ENCODE measurements around the gene RHEBL1.

DNA sequence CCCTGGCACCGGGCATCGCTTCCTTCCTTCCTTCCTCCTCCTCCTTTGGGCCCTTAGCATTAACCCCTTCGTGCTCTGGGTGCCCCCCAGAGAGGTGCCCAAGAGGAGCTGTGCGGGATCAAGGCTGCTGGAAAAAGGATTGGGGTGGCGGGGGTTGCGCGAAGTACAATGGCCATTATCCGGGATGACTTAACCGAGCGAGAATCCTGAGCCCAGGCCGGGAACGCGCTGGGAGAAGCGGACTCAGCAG is 22.0 kb upstream of the RHEBL1 start:
- TF ChIP-seq SIN3A (IDR thresholded peaks at IDR 0.05; ENCODE audit: borderline replicate concordance, insufficient read depth, low read length) (no peak), TAF1 (IDR thresholded peaks at IDR 0.05; ENCODE audit: borderline replicate concordance, insufficient read depth, low read length) (no peak), POLR2AphosphoS5 (IDR thresholded peaks at IDR 0.05; ENCODE audit: low read depth, low read length) (no peak), FOXP2 (optimal IDR thresholded peaks at IDR 0.05; ENCODE audit: borderline replicate concordance, extremely low read depth, extremely low read length, insufficient read depth) (no peak)
- TF ChIP-seq, protein P1, sequence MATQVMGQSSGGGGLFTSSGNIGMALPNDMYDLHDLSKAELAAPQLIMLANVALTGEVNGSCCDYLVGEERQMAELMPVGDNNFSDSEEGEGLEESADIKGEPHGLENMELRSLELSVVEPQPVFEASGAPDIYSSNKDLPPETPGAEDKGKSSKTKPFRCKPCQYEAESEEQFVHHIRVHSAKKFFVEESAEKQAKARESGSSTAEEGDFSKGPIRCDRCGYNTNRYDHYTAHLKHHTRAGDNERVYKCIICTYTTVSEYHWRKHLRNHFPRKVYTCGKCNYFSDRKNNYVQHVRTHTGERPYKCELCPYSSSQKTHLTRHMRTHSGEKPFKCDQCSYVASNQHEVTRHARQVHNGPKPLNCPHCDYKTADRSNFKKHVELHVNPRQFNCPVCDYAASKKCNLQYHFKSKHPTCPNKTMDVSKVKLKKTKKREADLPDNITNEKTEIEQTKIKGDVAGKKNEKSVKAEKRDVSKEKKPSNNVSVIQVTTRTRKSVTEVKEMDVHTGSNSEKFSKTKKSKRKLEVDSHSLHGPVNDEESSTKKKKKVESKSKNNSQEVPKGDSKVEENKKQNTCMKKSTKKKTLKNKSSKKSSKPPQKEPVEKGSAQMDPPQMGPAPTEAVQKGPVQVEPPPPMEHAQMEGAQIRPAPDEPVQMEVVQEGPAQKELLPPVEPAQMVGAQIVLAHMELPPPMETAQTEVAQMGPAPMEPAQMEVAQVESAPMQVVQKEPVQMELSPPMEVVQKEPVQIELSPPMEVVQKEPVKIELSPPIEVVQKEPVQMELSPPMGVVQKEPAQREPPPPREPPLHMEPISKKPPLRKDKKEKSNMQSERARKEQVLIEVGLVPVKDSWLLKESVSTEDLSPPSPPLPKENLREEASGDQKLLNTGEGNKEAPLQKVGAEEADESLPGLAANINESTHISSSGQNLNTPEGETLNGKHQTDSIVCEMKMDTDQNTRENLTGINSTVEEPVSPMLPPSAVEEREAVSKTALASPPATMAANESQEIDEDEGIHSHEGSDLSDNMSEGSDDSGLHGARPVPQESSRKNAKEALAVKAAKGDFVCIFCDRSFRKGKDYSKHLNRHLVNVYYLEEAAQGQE (IDR thresholded peaks at IDR 0.05; ENCODE audit: insufficient read depth in 1 of 2, low read depth in 2 of 2, low read length in 2 of 2), result no peak

Data from PFSK-1 (cell line).